H9 (cell line): Measurements from ENCODE around the gene IL12A. TPM values are rescaled to one million over a fixed set of nuclear protein-coding genes. Genes with fewer than 3 reads are reported as not detected.
A peak's percentile ranks its signal among the peaks of the same experiment; 100 is the strongest.

ENCODE experiments used
- DNase-seq: peaks from one replicate; pipeline ENCODE4 v3.0.0-alpha.2; 2017
- H2AFZ ChIP-seq: one replicate; pipeline ENCODE4 v1.6.1; 2013; ENCODE audit warnings: mild to moderate bottlenecking, low read length, control low read depth, moderate library complexity
- H2AK5ac ChIP-seq: 2 replicates; pipeline ENCODE4 v1.6.1; 2013; ENCODE audit warnings: low read length, control low read depth, mixed read lengths; ENCODE audit not compliant: insufficient read length
- H2BK120ac ChIP-seq: one replicate; pipeline ENCODE4 v1.6.1; 2013; ENCODE audit warnings: low read depth, mild to moderate bottlenecking, low read length, control low read depth, inconsistent platforms; ENCODE audit not compliant: poor library complexity, severe bottlenecking
- H2BK12ac ChIP-seq: 2 replicates; pipeline ENCODE4 v1.6.1; 2013; ENCODE audit warnings: low read length, control low read depth, mixed read lengths, low read depth; ENCODE audit not compliant: insufficient read length
- H2BK15ac ChIP-seq: 2 replicates; pipeline ENCODE4 v1.6.1; 2013; ENCODE audit warnings: low read depth, low read length, control low read depth
- H2BK20ac ChIP-seq: one replicate; pipeline ENCODE4 v1.6.1; 2013; ENCODE audit warnings: low read depth, mild to moderate bottlenecking, low read length, control low read depth, inconsistent platforms; ENCODE audit not compliant: poor library complexity, severe bottlenecking
- H2BK5ac ChIP-seq: 2 replicates; pipeline ENCODE4 v1.6.1; 2013; ENCODE audit warnings: low read length, control low read depth, mixed read lengths; ENCODE audit not compliant: insufficient read length
- H3K14ac ChIP-seq: 2 replicates; pipeline ENCODE4 v1.6.1; 2013; ENCODE audit warnings: low read length, control low read depth; ENCODE audit not compliant: insufficient read depth
- H3K18ac ChIP-seq: 2 replicates; pipeline ENCODE4 v1.6.1; 2013; ENCODE audit warnings: low read depth, mild to moderate bottlenecking, mixed read lengths, low read length, control low read depth; ENCODE audit not compliant: insufficient read length
- H3K23ac ChIP-seq: 2 replicates; pipeline ENCODE4 v1.6.1; 2013; ENCODE audit warnings: low read length, control low read depth, mixed read lengths, low read depth; ENCODE audit not compliant: insufficient read length
- H3K23me2 ChIP-seq: 2 replicates; pipeline ENCODE4 v1.6.1; 2013; ENCODE audit warnings: low read depth, mild to moderate bottlenecking, mixed read lengths, low read length, control low read depth; ENCODE audit not compliant: insufficient read length, poor library complexity, severe bottlenecking
- H3K27ac ChIP-seq: 2 replicates; pipeline ENCODE4 v1.5.1; 2013; ENCODE audit warnings: low read length, control low read depth, mixed read lengths, low read depth; ENCODE audit not compliant: insufficient read length
- H3K27me3 ChIP-seq: 2 replicates; pipeline ENCODE4 v1.6.1; 2013; ENCODE audit warnings: low read length, control low read depth, inconsistent platforms; ENCODE audit not compliant: insufficient read depth
- H3K4ac ChIP-seq: 2 replicates; pipeline ENCODE4 v1.6.1; 2013; ENCODE audit warnings: low read depth, mild to moderate bottlenecking, control low read depth, inconsistent platforms, low read length, moderate library complexity
- H3K4me1 ChIP-seq: 2 replicates; pipeline ENCODE4 v1.6.1; 2013; ENCODE audit warnings: low read length, control low read depth, inconsistent platforms; ENCODE audit not compliant: insufficient read depth
- H3K4me2 ChIP-seq: 2 replicates; pipeline ENCODE4 v1.6.1; 2013; ENCODE audit warnings: low read length, control low read depth, mixed read lengths; ENCODE audit not compliant: insufficient read length, insufficient read depth
- H3K56ac ChIP-seq: 2 replicates; pipeline ENCODE4 v1.6.1; 2013; ENCODE audit warnings: low read depth, mild to moderate bottlenecking, mixed read lengths, low read length, control low read depth; ENCODE audit not compliant: insufficient read length
- H3K79me1 ChIP-seq: 2 replicates; pipeline ENCODE4 v1.6.1; 2013; ENCODE audit warnings: low read depth, mild to moderate bottlenecking, moderate library complexity, low read length, control low read depth, inconsistent platforms; ENCODE audit not compliant: insufficient read depth, poor library complexity, severe bottlenecking
- H3K79me2 ChIP-seq: 2 replicates; pipeline ENCODE4 v1.6.1; 2013; ENCODE audit warnings: low read length, control low read depth, inconsistent platforms; ENCODE audit not compliant: insufficient read depth
- H3K9ac ChIP-seq: 2 replicates; pipeline ENCODE4 v1.6.1; 2013; ENCODE audit warnings: low read length, control low read depth, mixed read lengths; ENCODE audit not compliant: insufficient read length; ENCODE audit errors: extremely low read depth
- H3K9me3 ChIP-seq: one replicate; pipeline ENCODE4 v1.6.1; 2013; ENCODE audit warnings: low read depth, low read length, inconsistent platforms; ENCODE audit not compliant: control insufficient read depth
- H3T11ph ChIP-seq: one replicate; pipeline ENCODE4 v1.6.1; 2013; ENCODE audit warnings: mild to moderate bottlenecking, low read length, control low read depth, inconsistent platforms
- H4K20me1 ChIP-seq: one replicate; pipeline ENCODE4 v1.6.1; 2013; ENCODE audit not compliant: control insufficient read depth, insufficient read length, insufficient read depth
- H4K5ac ChIP-seq: 2 replicates; pipeline ENCODE4 v1.6.1; 2013; ENCODE audit warnings: low read depth, mild to moderate bottlenecking, mixed read lengths, low read length, control low read depth; ENCODE audit not compliant: insufficient read length
- H4K8ac ChIP-seq: replicated peaks from 2 replicates; pipeline ENCODE4 v1.6.1; 2013; ENCODE audit warnings: low read length, control low read depth, mixed read lengths, low read depth; ENCODE audit not compliant: insufficient read length
- H4K91ac ChIP-seq: 2 replicates; pipeline ENCODE4 v1.6.1; 2013; ENCODE audit warnings: low read depth, mild to moderate bottlenecking, moderate library complexity, mixed read lengths, low read length, control low read depth; ENCODE audit not compliant: insufficient read length
- H3K27ac Mint-ChIP-seq, 3 experiments: 2 replicates in 2 of 3; 3 replicates in 1 of 3; pipeline ENCODE4 v1.8.0; 2020 to 2021; ENCODE audit warnings: mixed read lengths in 3 of 3, mild to moderate bottlenecking in 1 of 3, moderate library complexity in 1 of 3
- H3K27me3 Mint-ChIP-seq: 2 replicates; pipeline ENCODE4 v1.8.0; 2021; ENCODE audit warnings: low read depth, mild to moderate bottlenecking, moderate library complexity, mixed read lengths
- H3K36me3 Mint-ChIP-seq, 3 experiments: 2 replicates in 2 of 3; 3 replicates in 1 of 3; pipeline ENCODE4 v1.8.0; 2020 to 2021; ENCODE audit warnings: low read depth in 3 of 3, mixed read lengths in 3 of 3; ENCODE audit not compliant: insufficient read depth in 1 of 3
- H3K4me1 Mint-ChIP-seq, 2 experiments: 2 replicates each; pipeline ENCODE4 v1.8.0; 2020; ENCODE audit warnings: mixed read lengths in 2 of 2
- H3K4me3 Mint-ChIP-seq, 2 experiments: 2 replicates in 1 of 2; 3 replicates in 1 of 2; pipeline ENCODE4 v1.8.0; 2020 to 2021; ENCODE audit warnings: mild to moderate bottlenecking in 2 of 2, mixed read lengths in 2 of 2, moderate library complexity in 1 of 2
- H3K9me3 Mint-ChIP-seq, 2 experiments: 2 replicates in 1 of 2; 3 replicates in 1 of 2; pipeline ENCODE4 v1.8.0; 2020; ENCODE audit warnings: mild to moderate bottlenecking in 2 of 2, mixed read lengths in 2 of 2, moderate library complexity in 1 of 2
- WGBS: extraction: QIAGEN DNeasy Blood & Tissue Kit; methylation state at CpG from one replicate; pipeline ENCODE4 v1.1.7; 2013; ENCODE audit warnings: missing lambda C conversion rate, low lambda C conversion rate, mixed read lengths; ENCODE audit not compliant: insufficient read length; ENCODE audit errors: extremely low coverage; 5-methylcytosine and 5-hydroxymethylcytosine counted together
- total RNA-seq: library from RNA; stranded (reverse); gene quantifications from 2 replicates; pipeline ENCODE4 v1.2.1, GENCODE V29; 2021
- TF ChIP-seq, protein P1 (sequence below): fragments of 200-600 bp; sonication (generic); conservative IDR thresholded peaks from 3 replicates; pipeline ENCODE4 v1.8.0; 2021; ENCODE audit warnings: antibody characterized with exemption, mild to moderate bottlenecking

IL12A gene
- total RNA-seq, 1 experiment from 2014 or later: 0.50 TPM

GRCh38 chr3:159994182-159994581 lies 5.5 kb downstream of the IL12A start:
- Histone ChIP-seq H3K14ac (no peak overlapping the region), H4K91ac (no peak overlapping the region), H3K9ac (no peak overlapping the region), H2BK15ac (no peak overlapping the region), H4K5ac (no peak overlapping the region), H2BK20ac (no peak overlapping the region), H3K27ac (no peak overlapping the region), H2AK5ac (no peak overlapping the region), H2BK12ac (no peak overlapping the region), H2BK120ac (no peak overlapping the region), H4K20me1 (no peaks in the 10 kb centered on the region), H3K18ac (no peak overlapping the region), H3K27me3 (no peaks in the 10 kb centered on the region; the same call in 1 of the 2 replicates), H4K8ac (no peak overlapping the region), H3K56ac (no peak overlapping the region), H3K23me2 (no peaks in the 10 kb centered on the region), H3K9me3 (no peaks in the 10 kb centered on the region), H3K79me1 (no peaks in the 10 kb centered on the region), H2AFZ (no peak overlapping the region), H3K23ac (no peak overlapping the region), H3K4ac (no peak overlapping the region), H3K4me1 (peaks cover 6% of the 10 kb centered on the region; the same call in 1 of the 2 replicates), H3T11ph (no peak overlapping the region), H3K79me2 (no peaks in the 10 kb centered on the region), H3K4me2 (peak overlapping the region; percentile 6), H2BK5ac (no peak overlapping the region)
- TF ChIP-seq, protein P1, sequence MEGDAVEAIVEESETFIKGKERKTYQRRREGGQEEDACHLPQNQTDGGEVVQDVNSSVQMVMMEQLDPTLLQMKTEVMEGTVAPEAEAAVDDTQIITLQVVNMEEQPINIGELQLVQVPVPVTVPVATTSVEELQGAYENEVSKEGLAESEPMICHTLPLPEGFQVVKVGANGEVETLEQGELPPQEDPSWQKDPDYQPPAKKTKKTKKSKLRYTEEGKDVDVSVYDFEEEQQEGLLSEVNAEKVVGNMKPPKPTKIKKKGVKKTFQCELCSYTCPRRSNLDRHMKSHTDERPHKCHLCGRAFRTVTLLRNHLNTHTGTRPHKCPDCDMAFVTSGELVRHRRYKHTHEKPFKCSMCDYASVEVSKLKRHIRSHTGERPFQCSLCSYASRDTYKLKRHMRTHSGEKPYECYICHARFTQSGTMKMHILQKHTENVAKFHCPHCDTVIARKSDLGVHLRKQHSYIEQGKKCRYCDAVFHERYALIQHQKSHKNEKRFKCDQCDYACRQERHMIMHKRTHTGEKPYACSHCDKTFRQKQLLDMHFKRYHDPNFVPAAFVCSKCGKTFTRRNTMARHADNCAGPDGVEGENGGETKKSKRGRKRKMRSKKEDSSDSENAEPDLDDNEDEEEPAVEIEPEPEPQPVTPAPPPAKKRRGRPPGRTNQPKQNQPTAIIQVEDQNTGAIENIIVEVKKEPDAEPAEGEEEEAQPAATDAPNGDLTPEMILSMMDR: no peak
- peaks cover 10 to 14% (median 13%) of the 10 kb centered on the region in 3 experiments for H3K36me3 Mint-ChIP-seq
- peaks cover 9% of the 10 kb centered on the region in 2 experiments; a peak in 3 of 5 replicates for H3K9me3 Mint-ChIP-seq
- no peak for DNase-seq
- H3K4me3 Mint-ChIP-seq: no peak overlapping the region; a peak in 1 of 5 replicates
- H3K27ac Mint-ChIP-seq: peak overlapping the region in 1 of 3 experiments; percentile 35; a peak in 1 of 7 replicates
- H3K27me3 Mint-ChIP-seq: peaks cover 17% of the 10 kb centered on the region
- no CpG with 5 or more reads among the region's 4 CpGs for WGBS
- peaks cover 16 to 25% of the 10 kb centered on the region in 2 experiments for H3K4me1 Mint-ChIP-seq
